Stimulated activated CD4-positive, alpha-beta T cell treated with anti-CD3 and anti-CD28 coated beads, TNF-alpha, amount 100 ng/mL, for 1 hour (primary cell): ENCODE measurements around the gene VWC2L.

ENCODE experiments used
- DNase-seq, 3 donors: peaks; one replicate each; pipeline ENCODE4 v3.0.0-alpha.2; 2020; ENCODE audit warnings: low read depth in 3 of 3, low spot score in 1 of 3

Gene VWC2L

DNA sequence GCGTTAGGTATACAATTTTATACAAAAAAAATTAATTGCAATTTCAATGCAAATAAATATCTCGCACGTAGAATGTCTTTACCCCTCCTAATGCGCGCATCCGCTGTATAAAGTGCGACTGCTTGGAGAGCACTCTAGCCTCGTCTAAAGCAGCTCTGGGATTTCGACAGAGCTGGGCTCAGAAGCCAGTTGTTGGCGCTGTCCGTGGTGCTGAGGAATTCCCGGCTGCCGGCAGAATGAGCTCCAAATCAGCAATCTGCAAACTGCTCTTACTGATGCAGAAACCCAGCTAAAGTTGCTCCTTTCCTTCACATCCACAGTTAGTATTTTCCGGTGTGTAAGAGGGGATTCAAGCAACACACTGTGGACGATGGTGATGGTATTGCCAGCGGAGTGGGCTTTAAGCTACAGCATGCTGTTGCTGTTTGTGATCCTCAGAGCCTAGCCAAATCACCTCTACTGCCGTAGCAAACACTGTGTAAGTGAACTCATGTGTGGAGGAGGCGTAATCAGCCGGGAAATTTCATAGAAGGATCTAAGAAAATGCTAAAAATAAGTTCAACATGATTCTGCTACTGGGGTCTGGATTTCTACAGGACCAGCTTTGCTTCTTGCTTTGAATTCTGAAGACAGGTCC, at the start of gene VWC2L:
TSS of gene VWC2L (plus strand) at position 137 of the 637 bp plus-strand sequence. CDS start 3,140 bp downstream, outside the sequence.
- DNase-seq: peak in 1 of 3 donors; percentile 2

DNA sequence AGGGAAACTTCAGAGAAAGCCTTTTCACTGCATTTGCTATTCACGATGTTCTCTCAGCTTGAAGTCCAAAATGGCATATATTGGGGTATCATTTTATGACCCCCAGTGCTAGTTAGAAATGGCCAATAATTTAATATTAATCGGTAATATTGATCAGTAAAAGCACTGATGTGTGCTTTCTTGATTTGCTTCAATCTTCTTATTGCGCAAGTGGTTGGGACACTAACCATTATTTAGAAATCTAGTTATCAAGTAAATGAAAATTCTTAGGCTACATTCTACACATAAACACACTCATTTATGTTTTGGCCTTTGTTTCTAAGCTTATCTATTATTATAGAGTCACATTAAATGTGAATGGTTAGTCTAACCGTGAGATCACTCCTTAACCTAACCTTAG, 49.7 kb upstream of the VWC2L start:
- no peak for DNase-seq

DNA sequence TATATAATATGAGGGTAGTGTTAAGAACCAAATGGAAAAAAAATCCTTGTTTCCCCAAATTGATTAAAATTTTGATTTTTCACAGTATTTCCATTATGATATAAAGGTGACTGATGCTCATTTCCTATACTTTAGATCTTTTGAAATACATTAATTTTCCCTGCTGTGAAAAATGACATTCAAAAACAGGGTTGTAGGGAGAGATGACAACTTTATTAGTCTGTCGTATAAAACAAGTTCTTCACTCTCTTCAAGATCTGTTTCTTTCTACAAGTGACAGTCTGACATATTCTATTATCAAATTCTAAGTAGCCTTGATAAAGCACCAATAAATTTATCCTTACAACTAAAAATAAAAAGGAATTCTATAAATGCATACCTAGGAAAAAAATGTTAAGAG, 45.3 kb upstream of the VWC2L start:
- DNase-seq: no peak

DNA sequence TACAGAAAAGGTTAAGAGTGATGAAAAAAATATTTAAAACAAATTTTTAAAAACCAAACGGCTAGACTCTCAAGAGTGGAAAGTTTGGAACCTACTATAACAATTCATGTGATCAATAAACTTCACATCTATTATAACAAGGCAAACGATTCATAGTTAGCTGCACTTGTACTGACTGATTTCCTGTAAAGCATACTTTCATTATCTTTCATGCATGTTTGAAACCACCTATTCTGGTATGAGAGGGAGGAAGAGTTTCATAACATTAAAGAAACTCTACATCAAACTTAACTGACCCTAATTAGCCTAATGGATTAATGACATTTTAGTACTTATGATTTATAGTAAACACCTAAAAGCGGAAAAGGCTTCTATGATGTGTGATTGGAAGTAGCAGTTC, 43.7 kb upstream of the VWC2L start:
- no peak for DNase-seq

DNA sequence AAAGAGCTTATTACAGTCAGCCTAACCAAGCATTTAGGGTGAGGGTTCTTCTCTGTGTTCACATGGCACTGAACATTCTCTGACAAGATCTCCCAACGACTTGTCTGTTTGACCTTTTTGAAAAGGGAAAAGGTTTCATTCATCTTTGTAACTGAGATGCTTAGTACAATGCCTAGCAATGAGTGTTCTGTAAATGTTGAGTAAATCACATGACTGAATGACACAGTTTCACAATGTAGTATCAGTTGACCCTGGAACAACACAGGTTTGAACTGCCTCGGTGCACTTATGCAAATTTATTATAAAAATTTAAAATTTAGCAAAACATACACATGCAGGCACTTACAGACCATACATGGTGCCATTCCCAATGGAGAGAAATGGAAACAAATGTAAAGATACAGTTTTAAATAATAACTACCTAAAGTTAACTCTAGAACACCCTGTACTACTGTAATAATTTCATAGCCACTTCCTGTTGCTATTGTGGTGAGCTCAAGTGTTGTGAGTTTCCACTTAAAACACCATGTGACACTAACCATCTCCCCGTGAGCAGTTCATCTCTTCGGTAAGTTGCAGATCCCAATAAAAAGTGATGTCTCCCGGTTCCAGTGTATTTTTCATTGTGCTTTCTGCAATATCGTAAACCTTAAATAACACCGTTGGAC, 34.1 kb upstream of the VWC2L start:
- no peak for DNase-seq

DNA sequence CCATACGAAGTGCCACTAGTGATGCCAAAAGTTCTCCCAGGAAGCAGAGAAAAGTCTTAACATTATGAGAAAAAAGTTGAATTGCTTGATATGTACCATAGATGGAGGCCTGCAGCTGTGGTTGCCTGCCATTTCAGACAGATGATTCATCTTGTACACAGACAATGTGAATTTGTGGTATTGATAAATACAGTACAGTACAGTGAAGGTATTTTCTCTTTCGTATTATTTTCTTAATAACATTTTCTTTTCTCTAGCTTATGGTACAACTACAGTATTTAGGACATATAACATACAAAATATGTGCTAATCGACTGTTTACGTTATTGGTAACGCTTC, 33.6 kb upstream of the VWC2L start:
- no peak for DNase-seq

DNA sequence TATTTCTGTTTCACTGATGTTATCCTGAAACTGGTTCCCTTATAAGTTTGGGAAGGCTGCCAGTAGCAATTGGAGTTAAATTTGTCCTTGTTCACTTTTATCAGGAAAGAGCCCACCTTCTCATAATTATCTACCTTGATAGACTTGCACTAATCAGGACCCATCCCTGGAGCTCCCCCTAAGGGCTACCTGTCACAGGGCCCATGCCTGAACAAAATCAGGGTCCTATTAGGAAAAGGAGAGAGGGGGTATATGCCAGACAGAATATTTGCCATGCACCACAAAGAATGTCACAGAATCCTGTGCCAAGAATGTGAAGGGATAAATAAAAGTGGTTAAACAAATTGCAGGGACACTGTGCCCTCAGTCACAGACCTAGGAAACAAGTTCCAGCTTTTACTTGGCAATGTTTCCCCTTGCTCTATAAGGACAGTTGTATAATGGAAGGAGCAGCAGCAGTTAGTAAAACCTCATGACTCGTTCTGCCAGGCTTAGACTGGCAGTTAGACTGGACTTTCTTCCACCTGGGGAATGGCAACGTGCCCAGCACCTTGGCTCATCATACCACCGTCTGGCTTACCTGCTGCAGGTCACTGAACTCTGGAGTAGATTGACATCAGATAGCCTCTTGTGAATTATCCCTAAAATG, 32.3 kb upstream of the VWC2L start:
- DNase-seq: no peak

DNA sequence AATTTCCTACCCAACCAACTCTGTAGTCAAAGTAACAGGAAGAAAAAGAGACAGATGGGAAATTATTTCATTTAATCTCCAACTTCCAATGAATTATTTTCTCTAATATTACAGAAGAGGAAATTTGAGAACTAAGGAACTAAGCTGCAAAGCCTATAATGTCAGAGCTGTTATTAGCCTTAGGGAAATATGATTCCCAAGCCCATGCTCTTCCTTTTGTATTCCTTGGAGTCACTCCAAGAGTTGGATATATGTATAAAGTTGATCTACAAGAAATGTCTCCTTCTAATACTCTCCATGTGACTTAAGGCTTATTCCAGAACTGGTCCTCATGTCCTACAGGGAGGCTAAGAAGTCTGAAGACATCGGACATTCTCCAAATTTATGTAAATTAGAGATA, 31.6 kb upstream of the VWC2L start:
- DNase-seq: no peak

DNA sequence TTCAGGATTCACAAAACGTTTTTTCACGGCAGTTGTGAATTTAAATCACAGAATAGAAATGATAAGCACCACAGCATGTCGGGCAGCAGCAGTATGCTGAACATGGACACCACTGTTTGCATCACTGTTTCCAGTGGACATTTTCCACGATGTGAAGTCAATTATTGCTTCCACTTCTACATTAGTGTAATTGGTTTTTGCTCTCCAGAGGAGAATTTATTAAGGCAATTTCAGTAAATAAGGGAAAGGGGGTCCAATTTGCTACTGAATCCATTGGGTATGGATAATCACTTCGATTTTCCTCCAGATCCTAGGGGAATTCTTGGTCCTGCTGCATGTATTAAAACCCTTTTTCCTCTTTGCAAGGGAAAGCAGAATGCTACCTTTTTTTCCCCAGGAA, 30.2 kb upstream of the VWC2L start:
- no peak for DNase-seq

DNA sequence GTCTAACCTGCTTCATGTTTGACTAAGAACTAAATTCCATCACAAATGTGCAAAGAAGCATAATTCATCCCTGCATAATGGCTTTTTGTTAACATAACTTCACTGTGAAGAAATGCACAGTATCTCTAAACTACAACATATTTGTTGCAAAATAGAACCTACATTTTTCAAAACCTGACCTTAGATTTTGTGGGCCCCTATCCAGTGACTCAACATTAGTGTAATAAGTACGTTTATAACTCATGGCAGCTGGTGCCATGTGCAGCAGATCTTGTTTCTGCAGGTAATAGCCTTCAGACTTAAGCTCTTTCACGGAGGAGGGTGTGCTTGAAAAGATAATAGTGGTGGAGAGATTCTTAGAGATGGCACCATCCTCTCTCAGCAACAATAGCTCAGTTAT, 28.6 kb upstream of the VWC2L start:
- no peak for DNase-seq

DNA sequence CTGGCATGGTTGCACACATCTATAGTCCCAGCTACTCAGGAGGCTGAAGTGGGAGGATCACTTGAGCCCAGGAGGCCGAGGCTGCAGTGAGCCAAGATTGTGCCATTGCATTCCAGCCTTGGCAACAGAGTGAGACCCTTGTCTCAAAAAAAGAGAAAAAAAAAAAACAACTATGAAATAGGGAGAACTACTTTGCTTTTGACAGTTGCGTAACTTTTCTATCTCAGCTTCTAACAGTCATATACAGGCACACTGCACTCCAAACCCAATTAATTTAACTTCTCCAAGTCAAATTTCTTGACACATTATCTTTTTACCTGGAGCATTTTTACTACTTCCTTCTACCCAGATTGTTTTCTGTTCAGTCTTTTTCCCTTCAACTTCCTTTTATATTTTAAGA, 24.1 kb upstream of the VWC2L start:
- DNase-seq: no peak

DNA sequence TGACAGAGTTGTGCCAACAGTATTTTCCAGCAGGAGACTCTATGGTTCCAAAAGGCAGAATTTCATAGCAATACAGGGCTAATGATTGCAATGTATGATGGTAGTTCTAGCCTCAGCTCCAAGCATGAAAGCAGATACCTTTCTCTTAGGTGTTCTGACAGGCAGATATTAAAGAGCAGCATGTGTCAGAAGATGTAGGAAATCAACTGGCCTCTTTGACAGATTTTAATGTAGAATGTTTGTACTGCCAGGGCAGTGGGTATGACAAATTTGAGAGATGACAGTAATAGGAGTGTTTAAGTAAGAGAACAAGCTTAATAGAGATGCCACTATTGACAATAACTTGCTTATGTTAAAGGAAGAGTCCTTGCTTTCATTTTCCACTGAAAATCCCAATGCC, 21.5 kb upstream of the VWC2L start:
- no peak for DNase-seq

DNA sequence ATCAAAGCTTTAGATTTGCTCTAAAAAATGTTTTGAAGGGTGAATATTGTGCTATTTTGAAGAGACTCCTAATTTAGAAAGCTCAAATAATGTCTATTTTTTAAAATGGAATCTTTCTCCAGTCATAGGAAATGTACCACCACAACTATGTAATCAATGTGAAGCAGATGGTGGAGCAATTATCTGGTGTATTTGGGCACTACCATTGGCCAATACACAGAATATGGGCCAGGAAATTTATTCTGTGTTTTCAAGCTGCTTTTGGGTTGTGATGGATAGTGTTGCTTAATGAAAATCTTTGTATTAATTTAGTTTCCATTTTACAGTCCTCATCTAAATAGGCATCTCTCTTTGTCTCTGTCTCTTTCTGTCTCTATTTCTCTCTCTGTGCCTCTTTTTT, 17.1 kb upstream of the VWC2L start:
- no peak for DNase-seq

DNA sequence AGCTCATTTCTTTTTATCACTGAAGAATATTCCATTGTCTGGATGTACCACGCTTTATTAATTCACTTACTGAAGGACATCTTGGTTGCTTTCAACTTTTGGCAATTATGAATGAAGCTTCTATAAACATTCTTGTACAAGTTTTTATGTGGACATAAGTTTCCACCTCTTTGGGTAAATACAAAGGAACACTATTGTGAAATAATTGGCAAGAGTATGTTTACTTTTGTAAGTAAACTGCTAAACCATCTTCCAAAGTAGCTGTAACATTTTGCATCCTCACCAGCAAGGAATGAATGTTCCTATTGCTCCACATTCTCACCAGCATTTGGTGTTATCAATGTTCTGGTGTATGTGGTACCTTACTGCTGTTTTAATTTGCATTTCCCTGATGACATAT, 15.8 kb upstream of the VWC2L start:
- no peak for DNase-seq

DNA sequence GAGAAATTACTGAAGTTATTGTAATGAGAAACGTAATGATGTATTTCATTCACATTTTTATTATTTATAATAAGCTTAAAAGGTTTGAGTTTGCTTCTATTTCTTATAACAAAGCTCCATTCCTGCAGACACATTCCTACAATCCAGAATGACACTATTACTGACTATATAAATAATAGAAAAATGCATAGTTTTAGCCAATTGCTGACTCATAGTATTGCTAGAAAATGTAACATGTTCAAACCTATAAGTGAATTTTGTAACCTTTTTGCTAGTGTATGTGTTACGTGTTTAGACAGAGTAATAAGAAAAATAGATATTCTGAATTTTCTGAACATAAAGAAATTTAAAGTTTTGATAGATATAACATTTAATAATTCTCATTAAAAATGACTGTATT, 9.3 kb upstream of the VWC2L start:
- DNase-seq: no peak

DNA sequence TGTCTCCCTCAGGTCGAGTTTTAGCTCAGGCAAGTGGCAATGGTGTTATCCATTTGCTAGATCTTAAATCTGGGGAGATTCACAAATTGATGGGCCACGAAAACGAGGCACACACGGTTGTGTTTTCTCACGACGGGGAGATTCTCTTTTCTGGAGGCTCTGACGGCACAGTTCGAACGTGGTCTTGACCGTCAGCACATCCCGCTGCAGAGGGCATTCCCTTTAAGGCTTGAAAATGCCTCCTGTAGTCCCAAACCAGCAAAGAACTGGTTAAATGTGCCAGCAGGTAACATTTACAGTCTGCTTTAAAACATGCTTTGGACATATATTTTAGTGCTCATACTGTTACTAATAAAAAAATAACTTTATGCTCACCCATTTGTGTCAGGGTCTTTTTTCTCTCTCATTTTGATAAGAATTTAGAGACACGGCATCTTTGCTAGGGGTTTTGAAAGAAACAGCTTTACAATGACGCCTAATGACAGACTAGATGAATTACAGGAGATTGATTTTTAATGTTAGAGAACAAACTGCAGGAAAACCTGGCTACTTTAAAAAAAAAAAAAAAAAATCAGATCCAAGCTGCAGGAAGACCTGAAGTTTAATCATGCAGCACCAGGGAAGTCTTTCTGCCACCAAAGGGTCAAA, 602 bp upstream of the VWC2L start:
- no peak for DNase-seq

DNA sequence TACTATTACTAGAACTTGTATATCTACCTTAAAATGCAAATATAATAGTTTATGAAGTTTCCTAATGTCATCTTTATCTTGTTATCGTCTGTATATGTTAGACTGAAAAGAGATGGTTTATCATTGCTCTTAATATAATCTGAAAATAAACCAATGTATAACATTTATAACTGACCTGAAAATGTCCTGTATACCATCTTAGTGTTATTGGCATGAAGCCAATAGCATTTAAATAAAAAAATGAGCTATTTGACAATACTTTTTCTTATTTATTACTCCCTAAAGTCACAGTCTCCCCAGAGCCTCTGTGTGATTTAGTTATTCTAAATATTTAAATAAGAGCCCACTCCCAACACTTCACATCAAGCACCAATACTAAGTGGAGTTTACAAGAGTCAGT, 1.8 kb downstream of the VWC2L start:
- DNase-seq: no peak

DNA sequence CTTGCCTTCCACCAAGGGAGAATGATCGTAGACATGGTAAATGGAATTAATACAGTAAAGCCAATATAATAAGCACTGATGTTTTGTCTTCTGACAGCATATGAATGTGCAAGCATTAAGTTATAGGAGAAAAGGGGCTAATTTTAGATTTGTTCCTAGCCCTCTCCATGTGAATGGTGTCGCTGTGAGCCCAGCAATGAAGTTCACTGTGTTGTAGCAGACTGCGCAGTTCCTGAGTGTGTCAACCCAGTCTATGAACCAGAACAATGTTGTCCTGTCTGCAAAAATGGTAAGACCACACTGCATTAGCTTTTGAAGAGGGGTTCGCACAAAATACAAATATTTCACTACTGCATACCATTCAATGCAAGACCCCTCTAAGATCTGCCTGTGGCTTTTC, 25.6 kb downstream of the VWC2L start:
- no peak for DNase-seq

DNA sequence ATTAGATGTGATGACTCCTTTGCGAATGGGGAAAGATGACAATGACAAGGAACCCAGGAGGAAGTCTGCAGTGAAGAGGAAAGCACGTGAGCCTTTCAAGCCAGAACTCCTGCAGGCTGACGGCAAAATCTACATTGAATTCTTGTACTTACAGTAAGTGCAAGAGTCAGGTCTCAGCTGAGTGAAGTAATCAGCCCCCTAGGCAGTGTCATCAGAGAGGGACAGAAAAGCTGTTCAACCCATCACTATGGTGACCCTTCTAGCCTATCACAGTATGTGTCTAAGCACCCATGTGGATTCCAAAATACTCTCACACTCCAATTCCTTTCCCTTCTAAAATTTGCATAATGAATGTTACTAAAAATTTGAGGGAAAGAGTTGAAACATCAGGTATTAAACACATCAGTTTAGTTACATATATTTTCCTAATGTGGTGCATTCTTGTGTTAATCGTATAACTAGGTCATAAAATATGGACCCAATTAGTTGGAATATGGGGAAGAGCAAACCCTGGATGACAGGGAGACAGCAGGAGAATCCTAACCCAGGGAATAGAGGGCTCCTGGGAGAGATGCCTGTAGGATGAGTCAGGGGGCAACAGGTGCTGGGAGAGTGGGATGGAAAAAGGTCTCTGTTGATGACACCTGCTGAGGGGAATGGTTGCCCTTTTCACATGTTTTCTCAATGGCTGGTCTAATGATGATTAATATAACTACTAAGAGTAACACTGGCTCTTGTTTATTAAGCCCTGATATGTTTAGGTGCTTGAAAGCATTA, 39.5 kb downstream of the VWC2L start:
- no peak for DNase-seq

DNA sequence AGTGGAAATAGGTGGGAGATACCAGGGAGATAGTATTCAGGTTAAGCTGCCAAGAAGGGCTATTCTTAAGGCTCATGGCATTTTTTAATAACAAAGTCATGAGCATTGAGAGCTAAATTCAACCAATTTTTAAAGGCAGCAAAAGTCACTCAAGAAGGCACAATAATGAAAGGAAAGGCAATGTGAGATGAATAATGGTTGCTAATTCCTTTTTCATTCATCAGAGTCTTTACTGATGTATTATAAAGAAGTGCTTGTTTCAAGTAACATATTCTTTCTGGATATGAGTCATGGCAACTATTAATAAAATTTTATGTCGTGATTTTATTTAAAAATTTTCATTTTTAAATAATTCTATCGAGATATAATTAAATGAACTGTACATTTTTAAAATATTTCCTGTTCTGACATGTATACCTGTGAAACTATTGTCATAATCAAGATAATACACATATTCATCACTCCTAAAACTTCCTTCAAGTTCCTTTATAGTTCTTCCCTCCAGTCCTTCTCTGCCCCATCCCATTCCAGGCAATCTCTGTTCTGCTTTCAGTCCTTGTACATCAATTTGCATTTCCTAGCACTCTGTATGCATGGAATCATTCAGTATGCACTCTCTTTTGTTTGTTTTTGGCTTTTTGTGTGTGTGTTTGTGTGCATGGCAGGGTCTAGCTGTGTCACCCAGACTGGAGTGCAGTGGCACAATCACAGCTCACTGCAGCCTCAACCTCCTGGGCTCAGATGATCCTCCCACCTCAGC, 40.8 kb downstream of the VWC2L start:
- DNase-seq: no peak
